Progenitor cell of endocrine pancreas (in vitro differentiated cells): ENCODE results near the gene KCNQ1. TPM values are rescaled to one million over a fixed set of nuclear protein-coding genes. Genes with fewer than 3 reads are reported as not detected.
A peak's percentile ranks its signal among the peaks of the same experiment; 100 is the strongest.

ENCODE experiments used
- DNase-seq: peaks from one replicate; pipeline ENCODE4 v3.0.0; 2021; ENCODE audit warnings: low spot score; ENCODE audit not compliant: unreplicated experiment
- H3K27ac Mint-ChIP-seq: 2 replicates; pipeline ENCODE4 v1.8.0; 2021; ENCODE audit warnings: mild to moderate bottlenecking, moderate library complexity, mixed read lengths
- H3K27me3 Mint-ChIP-seq: 2 replicates; pipeline ENCODE4 v1.8.0; 2021; ENCODE audit warnings: mixed read lengths
- H3K36me3 Mint-ChIP-seq: 2 replicates; pipeline ENCODE4 v1.8.0; 2022; ENCODE audit warnings: mixed read lengths; ENCODE audit not compliant: insufficient read depth
- H3K4me1 Mint-ChIP-seq: 2 replicates; pipeline ENCODE4 v1.8.0; 2021; ENCODE audit warnings: low read depth, mixed read lengths
- H3K4me3 Mint-ChIP-seq: 2 replicates; pipeline ENCODE4 v1.8.0; 2021; ENCODE audit warnings: low read depth, mild to moderate bottlenecking, moderate library complexity, mixed read lengths
- H3K9me3 Mint-ChIP-seq: 2 replicates; pipeline ENCODE4 v1.8.0; 2021; ENCODE audit warnings: low read depth, mixed read lengths
- CTCF ChIP-seq: fragments of 200-600 bp; sonication (generic); IDR thresholded peaks from one replicate; pipeline ENCODE4 v1.5.0; 2021; ENCODE audit warnings: antibody characterized with exemption, mild to moderate bottlenecking; ENCODE audit not compliant: unreplicated experiment
- total RNA-seq: library from RNA; stranded (reverse); gene quantifications from 2 replicates; pipeline ENCODE4 v1.2.1, GENCODE V29; 2021

The KCNQ1 gene
- total RNA-seq, 1 donor from 2014 or later: 3.3 TPM

DNA sequence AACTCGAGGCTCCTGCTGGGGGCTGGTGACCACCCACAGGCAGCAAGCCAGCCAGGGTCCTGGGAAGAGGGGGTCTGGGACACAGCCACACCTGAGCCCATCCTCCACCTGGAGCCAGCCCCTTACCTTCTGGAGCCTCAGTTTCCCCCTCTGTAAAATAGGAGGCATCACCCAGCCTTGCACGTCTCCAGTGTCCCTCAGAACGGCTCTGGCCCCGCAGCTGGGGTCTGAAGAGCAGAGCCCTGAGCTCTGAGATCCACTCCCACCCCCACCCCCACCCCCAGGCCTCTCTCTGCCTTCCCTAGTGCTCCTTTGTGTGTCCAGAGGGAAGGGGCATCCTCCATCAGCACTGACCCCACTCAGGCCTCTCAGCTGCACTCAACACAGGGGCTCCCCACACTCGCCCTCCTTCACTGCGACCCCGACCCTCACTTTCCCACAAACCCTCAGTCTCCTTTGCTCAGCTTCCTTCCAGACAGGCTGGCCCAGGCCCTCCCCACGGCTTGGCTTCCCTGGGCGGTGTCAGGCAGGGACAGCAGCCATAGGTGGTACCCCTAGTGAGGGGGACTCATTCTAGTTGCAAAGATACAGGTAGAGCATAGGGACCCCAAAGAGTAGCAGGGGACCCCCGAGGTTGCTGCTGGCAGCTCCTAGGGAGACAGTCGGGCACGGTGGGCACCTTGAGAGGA is 288.3 kb downstream of the KCNQ1 start:
- no peak for TF ChIP-seq CTCF
- DNase-seq: no peak
- Mint-ChIP-seq H3K27me3 (no peaks in the 10 kb centered on the region), H3K4me3 (no peak overlapping the region), H3K9me3 (no peaks in the 10 kb centered on the region), H3K27ac (peak overlapping the region; percentile 71), H3K4me1 (peaks cover 47% of the 10 kb centered on the region), H3K36me3 (no peaks in the 10 kb centered on the region)

- H3K9me3 Mint-ChIP-seq: no peaks in the 10 kb centered on the region
- no peaks in the 10 kb centered on the region for H3K27me3 Mint-ChIP-seq
- no peak for TF ChIP-seq CTCF
These were observed 289.6 kb downstream of the KCNQ1 start for GRCh38 chr11:2734181-2735052.

DNA sequence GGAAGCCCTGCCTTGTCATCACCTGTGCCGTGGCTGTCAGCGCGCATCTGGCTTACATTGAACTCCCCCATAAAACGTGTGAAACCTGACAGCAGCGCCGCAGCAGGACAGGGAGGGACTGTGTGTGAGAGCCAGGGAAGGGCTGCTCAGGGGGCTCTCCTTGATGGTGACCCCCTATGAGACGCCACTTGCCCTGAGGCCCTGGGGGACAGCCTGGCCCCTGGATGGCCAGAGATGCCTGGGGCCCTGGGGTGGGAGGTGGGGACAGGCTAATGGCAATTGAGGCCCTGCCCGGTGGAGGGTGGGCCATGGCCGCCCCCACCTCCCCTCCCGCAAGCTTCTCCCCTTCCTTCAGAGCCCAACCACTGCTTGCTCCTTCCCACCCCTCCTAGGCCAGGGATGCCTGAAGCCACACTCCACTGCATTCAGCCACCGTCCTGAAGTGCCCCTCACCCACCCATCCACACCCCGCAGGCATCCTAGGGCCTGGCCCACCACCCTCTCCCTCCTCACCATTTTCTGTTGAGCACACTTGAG is 290.3 kb downstream of the KCNQ1 start:
- no peaks in the 10 kb centered on the region for H3K27me3 Mint-ChIP-seq
- no peak overlapping the region for H3K27ac Mint-ChIP-seq
- TF ChIP-seq CTCF: no peak
- H3K36me3 Mint-ChIP-seq: no peaks in the 10 kb centered on the region
- no peaks in the 10 kb centered on the region for H3K9me3 Mint-ChIP-seq
- H3K4me1 Mint-ChIP-seq: peaks cover 34% of the 10 kb centered on the region
- no peak overlapping the region for H3K4me3 Mint-ChIP-seq
- DNase-seq: no peak

More at GRCh38 chr11:2734181-2735052, 289.6 kb downstream of the KCNQ1 start:
- no peak for DNase-seq
- Mint-ChIP-seq H3K36me3 (no peaks in the 10 kb centered on the region), H3K4me3 (no peak overlapping the region), H3K4me1 (peaks cover 37% of the 10 kb centered on the region), H3K27ac (peak overlapping the region; percentile 59)

DNA sequence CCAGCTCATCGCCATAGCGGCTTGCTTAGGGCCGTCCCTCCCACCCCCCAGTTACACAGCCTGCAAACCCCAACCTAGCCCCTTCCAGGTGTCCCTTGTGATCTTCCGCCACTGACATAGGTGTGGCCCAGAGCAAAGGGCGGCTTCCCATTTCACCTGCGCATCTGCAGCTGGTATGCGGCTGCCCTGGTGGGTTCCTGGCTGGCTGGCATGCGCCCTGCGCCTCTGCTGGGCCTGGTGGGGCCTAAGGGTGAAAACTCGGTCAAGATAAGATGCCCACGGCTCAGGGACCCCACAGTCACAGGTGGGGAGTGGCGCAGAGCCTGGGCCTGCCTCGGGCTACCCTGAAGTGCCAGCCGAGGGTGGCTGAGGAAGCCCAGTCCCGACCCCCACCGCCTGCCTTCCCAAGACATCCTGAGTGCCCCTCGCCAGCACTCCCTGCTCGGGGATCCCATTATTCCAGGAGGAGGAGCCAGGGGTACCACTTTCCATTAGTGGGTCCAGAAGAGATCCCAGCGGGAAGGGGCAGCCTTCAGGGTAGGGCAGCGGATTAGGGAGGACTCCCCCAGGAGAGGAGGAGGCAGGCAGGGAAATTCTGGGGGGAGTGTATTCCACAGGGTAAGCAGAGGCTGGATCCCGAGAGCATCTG is 291.9 kb downstream of the KCNQ1 start:
- H3K27me3 Mint-ChIP-seq: no peaks in the 10 kb centered on the region

More for the DNA sequence above, 291.9 kb downstream of the KCNQ1 start:
- no peak for TF ChIP-seq CTCF
- Mint-ChIP-seq H3K9me3 (no peaks in the 10 kb centered on the region), H3K27ac (peak overlapping the region; percentile 13), H3K4me3 (no peak overlapping the region), H3K4me1 (peaks cover 36% of the 10 kb centered on the region), H3K36me3 (no peaks in the 10 kb centered on the region)
- no peak for DNase-seq
